Osteoblast (primary cell): ENCODE measurements around the gene NR2F1-AS1. TPM values are rescaled to one million over a fixed set of nuclear protein-coding genes. Genes with fewer than 3 reads are reported as not detected.

Source experiments
- DNase-seq: peaks from one replicate; pipeline ENCODE4 v3.0.0; 2011; ENCODE audit warnings: low spot score, mixed read lengths; ENCODE audit not compliant: insufficient read length; ENCODE audit errors: missing footprints
- H2AFZ ChIP-seq: 2 replicates; pipeline ENCODE4 v1.6.0; 2011; ENCODE audit warnings: mild to moderate bottlenecking, low read length
- H3K27ac ChIP-seq: 2 replicates; pipeline ENCODE4 v1.5.1; 2011; ENCODE audit warnings: mild to moderate bottlenecking, low read depth, low read length, moderate library complexity
- H3K27me3 ChIP-seq: 2 replicates; pipeline ENCODE4 v1.6.0; 2012; ENCODE audit warnings: mild to moderate bottlenecking, control low read depth, inconsistent platforms, low read length, moderate library complexity; ENCODE audit not compliant: insufficient read depth
- H3K36me3 ChIP-seq: 2 replicates; pipeline ENCODE4 v1.5.1; 2011; ENCODE audit warnings: mild to moderate bottlenecking, low read length, control low read depth, moderate library complexity; ENCODE audit not compliant: insufficient read depth
- H3K4me1 ChIP-seq: 2 replicates; pipeline ENCODE4 v1.5.1; 2011; ENCODE audit warnings: mild to moderate bottlenecking, low read length, control low read depth, moderate library complexity; ENCODE audit not compliant: insufficient read depth
- H3K4me2 ChIP-seq: 2 replicates; pipeline ENCODE4 v1.6.0; 2011; ENCODE audit warnings: mild to moderate bottlenecking, low read length; ENCODE audit not compliant: insufficient read depth
- H3K4me3 ChIP-seq: fragments of 200-600 bp; sonication (generic); 3 replicates; pipeline ENCODE4 v1.5.1; 2012; ENCODE audit warnings: mild to moderate bottlenecking, low read length, inconsistent platforms; ENCODE audit not compliant: insufficient read depth
- H3K79me2 ChIP-seq: 2 replicates; pipeline ENCODE4 v1.6.0; 2012; ENCODE audit warnings: mild to moderate bottlenecking, low read length, control low read depth, inconsistent platforms; ENCODE audit not compliant: insufficient read depth
- H3K9me3 ChIP-seq: 2 replicates; pipeline ENCODE4 v1.5.1; 2011; ENCODE audit warnings: low read depth, low read length, control low read depth
- H4K20me1 ChIP-seq: 2 replicates; pipeline ENCODE4 v1.6.0; 2012; ENCODE audit warnings: mild to moderate bottlenecking, low read length, control low read depth; ENCODE audit not compliant: insufficient read depth
- CTCF ChIP-seq: IDR thresholded peaks from 2 replicates; pipeline ENCODE4 v1.5.1; 2011; ENCODE audit warnings: mild to moderate bottlenecking, low read depth, low read length, moderate library complexity; ENCODE audit errors: extremely low read depth
- total RNA-seq: library from RNA; depleted of rRNA; stranded (reverse); fragments of >200 nt; gene quantifications from 2 replicates; pipeline ENCODE4 v1.2.3, GENCODE V29; 2012

Gene NR2F1-AS1
- total RNA-seq, 1 donor = 15.9 TPM

- Histone ChIP-seq H3K4me3 (no peak overlapping the region), H3K79me2 (no peaks in the 10 kb centered on the region), H3K4me2 (no peak overlapping the region), H3K27me3 (no peaks in the 10 kb centered on the region), H3K4me1 (no peaks in the 10 kb centered on the region), H3K27ac (no peak overlapping the region), H2AFZ (no peak overlapping the region), H4K20me1 (no peaks in the 10 kb centered on the region), H3K9me3 (no peaks in the 10 kb centered on the region), H3K36me3 (no peaks in the 10 kb centered on the region)
- TF ChIP-seq CTCF = no peak
- no peak for DNase-seq
Measured at GRCh38 chr5:93497096-93497495, 83.9 kb downstream of the NR2F1-AS1 start.

GRCh38 chr5:93479982-93480509 lies 101.0 kb downstream of the NR2F1-AS1 start:
- no peak for TF ChIP-seq CTCF
- no peaks in the 10 kb centered on the region for H3K36me3 ChIP-seq
- H3K9me3 ChIP-seq = peaks cover 5% of the 10 kb centered on the region
- H3K4me2 ChIP-seq = no peak overlapping the region
- H3K27me3 ChIP-seq = no peaks in the 10 kb centered on the region
- no peaks in the 10 kb centered on the region for H3K4me1 ChIP-seq
- no peaks in the 10 kb centered on the region for H3K79me2 ChIP-seq
- no peak for DNase-seq
- no peak overlapping the region for H3K27ac ChIP-seq
- no peak overlapping the region for H2AFZ ChIP-seq
- no peaks in the 10 kb centered on the region for H4K20me1 ChIP-seq
- no peak overlapping the region for H3K4me3 ChIP-seq

- no peak for TF ChIP-seq CTCF
- Histone ChIP-seq H3K4me3 (no peak overlapping the region), H3K4me1 (no peaks in the 10 kb centered on the region), H3K27ac (no peak overlapping the region), H3K36me3 (no peaks in the 10 kb centered on the region), H4K20me1 (no peaks in the 10 kb centered on the region), H3K9me3 (peaks cover 5% of the 10 kb centered on the region), H2AFZ (no peak overlapping the region), H3K27me3 (no peaks in the 10 kb centered on the region), H3K79me2 (no peaks in the 10 kb centered on the region), H3K4me2 (no peak overlapping the region)
- no peak for DNase-seq
Measured at GRCh38 chr5:93477816-93478215, 103.2 kb downstream of the NR2F1-AS1 start.

GRCh38 chr5:93476251-93476742 lies 104.7 kb downstream of the NR2F1-AS1 start:
- DNase-seq = no peak

More at GRCh38 chr5:93476251-93476742, 104.7 kb downstream of the NR2F1-AS1 start:
- no peaks in the 10 kb centered on the region for H3K27me3 ChIP-seq
- no peaks in the 10 kb centered on the region for H4K20me1 ChIP-seq
- no peak overlapping the region for H3K4me2 ChIP-seq
- no peak overlapping the region for H3K27ac ChIP-seq
- H3K36me3 ChIP-seq = no peaks in the 10 kb centered on the region
- peaks cover 5% of the 10 kb centered on the region for H3K9me3 ChIP-seq
- no peaks in the 10 kb centered on the region for H3K4me1 ChIP-seq
- no peak for TF ChIP-seq CTCF
- no peak overlapping the region for H3K4me3 ChIP-seq
- H3K79me2 ChIP-seq = no peaks in the 10 kb centered on the region
- no peak overlapping the region for H2AFZ ChIP-seq
